ENCODE data around the gene BRD9.
"Not testable (repeated sequence)": the region's sequence is repeated elsewhere in the genome, so short reads cannot be mapped to it uniquely, and the experiment has no call there.

BRD9 gene

DNA sequence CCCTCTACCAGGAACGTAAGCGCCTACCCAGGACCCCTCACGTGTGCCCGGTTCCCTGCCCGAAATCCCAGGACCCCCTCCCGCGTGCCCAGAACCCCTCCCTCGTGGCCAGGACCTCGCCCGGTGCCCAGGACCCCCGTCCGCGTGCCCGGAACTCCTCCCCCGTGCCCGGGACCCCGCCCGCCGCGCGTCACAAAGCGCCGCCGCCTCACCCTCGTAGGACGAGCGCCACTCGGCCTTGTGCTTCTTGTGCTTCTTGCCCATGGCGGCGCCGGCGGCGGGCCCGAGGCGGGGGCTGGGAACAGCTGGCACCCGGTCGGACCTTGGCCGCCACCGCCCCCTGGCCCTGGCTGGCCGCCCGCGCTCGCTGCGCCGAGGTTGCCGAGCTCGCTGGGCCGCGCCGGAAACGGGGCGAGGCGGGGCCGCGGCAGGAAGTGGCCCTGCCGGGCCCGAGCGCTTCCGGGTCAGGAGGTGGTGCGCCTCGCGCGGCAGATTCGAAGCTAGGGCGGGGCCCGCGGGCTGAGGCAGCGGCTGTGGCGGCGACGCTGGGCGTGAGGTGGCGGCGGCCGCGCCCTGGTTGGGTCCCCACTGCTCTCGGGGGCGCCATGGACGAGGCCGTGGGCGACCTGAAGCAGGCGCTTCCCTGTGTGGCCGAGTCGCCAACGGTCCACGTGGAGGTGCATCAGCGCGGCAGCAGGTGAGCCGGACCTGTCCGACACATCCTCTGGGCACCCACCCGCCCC lies at the start of gene BRD9, which contains the start of gene TRIP13:
TSS of gene BRD9 (minus strand) at position 408 of the 743 bp plus-strand sequence. CDS start at position 264, 144 bp downstream.
TSS of gene TRIP13 (plus strand) at position 491 of the 743 bp plus-strand sequence. CDS start at position 606, 115 bp downstream.
- peak; percentile 81 for DNase-seq (ENCODE audit: low spot score)

DNA sequence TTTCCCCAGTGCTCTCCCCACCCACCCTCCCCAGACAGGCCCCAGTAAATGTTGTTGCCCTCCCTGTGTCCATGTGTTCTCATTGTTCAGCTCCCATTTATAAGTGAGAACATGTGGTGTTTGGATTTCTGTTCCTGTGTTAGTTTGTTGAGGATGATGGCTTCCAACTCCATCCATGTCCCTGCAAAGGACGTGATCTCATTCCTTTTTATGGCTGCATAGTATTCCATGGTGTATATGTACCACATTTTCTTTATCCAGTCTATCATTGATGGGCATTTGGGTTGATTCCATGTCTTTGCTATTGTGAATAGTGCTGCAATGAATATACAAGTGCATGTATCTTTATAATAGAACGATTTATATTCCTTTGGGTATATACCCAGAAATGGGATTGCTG lies 48.1 kb upstream of the BRD9 start:
- not testable (repeated sequence) for DNase-seq (ENCODE audit: low spot score)

DNA sequence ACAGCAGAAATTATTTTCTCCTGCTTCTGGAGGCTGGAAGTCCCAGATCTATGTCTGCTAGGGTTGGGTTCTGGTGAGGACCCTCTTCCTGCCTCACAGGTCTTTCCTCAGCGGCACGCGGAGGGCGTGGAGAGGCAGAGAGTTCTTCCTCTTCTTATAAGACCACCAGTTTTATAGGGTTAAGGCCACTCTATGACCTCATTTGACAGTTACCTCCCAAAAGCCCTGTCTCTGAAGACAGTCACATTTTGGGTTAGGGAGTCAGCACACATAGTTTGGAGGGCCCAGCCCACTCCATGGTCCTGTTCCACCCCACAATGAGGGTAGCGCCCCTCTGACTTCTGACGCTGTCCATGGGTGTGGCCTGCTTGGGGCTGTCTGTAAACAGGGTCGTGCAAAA lies 46.8 kb upstream of the BRD9 start:
- no peak for DNase-seq (ENCODE audit: low spot score)

DNA sequence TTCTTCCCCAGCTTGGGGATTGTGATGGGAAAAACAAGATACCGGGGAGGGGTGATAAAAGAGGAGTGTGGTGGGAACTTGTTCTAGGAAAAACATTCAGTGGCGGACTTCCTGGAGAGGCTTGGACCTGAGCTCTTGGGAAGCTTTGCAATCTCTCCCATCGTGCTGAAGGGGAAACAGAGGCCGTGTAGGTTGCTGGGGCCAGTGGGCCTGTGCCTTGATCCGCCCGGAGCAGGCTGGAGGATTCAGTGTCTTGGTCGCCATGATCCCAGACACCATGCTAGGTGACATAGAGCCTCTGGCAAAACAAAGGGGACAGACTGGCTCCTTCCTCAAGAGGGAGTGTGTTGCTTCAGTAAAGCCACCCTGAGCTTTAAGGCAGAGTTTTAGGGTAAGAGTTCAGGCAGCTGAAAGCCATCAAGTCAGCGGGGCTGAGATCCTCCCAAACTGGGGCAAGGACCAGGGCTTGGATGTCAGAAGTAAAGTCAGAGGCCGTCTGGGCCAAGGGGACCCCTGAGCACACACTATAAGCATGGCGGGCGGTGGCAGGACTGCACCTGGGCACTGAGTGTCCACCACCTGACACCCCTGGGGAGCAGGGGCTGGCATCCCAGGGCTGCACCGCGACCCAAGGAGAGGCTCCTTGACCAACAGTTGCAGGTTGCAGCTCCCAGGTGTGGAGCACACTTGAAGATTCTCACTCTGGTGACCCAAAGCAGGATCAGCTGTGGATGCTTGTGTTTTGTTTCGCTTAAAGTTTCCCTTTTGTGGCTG lies 44.7 kb upstream of the BRD9 start:
- no peak for DNase-seq (ENCODE audit: low spot score)

DNA sequence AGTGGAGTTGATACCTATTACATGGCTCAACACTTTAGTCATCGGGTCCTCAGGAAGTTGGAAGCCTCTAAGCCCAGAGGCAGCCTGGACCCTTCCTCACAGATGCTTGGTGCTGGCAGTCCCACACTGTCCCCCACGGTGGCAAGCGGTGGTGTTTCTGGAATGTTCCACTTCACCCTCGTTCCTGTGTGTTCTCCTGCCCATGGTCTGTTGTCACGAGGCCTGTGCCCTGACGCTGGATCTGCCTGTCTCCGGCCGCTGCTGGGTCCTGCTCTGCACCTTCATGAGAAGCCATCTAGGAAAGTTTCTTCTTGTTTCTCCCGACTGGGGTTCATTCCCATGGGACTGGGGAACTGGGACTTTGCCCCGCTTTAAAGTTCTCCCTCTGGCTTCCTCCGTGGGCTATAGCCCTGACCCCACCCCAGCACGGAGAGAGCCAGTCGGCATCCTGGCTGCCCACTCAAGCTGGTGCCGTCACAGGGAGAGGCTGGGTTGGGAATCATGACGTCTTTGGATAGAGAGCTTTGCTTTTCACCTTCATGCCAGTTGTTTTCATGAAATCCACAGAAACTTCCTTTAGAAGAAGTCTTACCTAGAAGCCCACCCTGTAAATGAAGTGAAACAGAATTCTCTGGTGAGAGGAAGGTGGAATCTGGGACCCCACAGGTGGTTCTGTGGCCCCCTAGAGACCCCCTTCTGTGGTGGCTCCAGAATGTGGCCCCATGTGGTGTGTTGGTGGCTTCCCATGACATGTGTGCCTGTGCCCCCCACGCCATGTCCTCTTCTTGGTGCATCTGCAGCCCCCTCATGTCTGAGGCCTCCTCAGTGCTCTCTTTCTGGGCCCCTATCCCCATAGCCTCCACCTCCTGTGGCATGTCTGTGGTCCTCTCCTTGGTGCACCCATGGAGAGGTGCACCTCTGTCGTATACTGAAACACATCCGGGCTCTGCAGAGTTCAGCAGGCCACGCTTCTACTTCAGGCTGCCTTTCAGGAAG lies 43.8 kb upstream of the BRD9 start:
- no peak for DNase-seq (ENCODE audit: low spot score)

DNA sequence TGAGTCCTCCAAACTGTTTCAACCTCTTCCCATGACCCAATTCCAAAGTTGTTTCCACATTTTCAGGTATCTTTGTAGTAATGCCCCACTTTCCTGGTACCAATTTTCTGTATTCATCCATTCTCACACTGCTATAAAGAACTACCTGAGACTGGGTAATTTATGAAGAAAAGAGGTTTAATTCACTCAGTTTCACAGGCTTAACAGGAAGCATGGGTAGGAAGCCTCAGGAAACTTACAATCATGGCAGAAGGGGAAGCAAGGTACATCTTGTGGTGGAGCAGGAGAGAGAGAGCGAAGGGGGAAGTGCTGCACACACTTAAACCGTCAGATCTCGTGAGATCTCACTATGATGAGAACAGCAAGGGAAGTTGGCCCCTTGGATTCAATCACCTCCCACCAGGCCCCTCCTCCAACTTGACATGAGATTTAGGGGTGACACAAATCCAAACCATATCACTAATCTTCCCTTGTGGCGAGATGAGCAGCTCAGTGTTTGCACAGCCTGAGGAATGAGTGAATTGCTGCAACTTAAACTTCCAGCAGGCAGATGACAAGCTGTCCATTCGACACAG lies 43.0 kb upstream of the BRD9 start:
- DNase-seq (ENCODE audit: low spot score) = no peak

DNA sequence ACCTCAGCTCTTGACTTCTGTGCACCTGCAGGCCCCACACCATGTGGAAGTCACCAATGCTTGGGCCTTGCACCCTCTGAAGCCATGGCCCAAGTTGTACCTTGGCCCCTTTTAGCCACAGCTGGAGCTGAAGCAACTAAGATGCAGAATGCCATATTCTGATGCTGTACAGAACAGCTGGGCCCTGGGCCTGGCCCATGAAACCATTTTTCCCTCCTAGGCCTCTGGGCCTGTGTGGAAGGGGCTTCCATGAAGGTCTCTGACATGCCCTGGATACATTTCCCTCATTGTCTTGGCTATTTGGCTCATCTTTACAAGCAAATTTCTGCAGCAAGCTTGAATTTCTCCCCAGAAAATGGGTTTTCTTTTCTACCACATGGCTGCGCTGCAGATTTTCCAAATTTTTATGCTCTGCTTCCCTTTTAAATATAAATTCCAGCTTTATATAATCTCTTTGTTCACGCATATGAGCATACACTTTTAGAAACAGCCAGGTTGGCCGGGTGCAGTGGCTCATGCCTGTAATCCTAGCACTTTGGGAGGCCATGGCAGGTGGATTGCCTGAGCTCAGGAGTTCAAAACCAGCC lies 41.9 kb upstream of the BRD9 start:
- not testable (repeated sequence) for DNase-seq (ENCODE audit: low spot score)

DNA sequence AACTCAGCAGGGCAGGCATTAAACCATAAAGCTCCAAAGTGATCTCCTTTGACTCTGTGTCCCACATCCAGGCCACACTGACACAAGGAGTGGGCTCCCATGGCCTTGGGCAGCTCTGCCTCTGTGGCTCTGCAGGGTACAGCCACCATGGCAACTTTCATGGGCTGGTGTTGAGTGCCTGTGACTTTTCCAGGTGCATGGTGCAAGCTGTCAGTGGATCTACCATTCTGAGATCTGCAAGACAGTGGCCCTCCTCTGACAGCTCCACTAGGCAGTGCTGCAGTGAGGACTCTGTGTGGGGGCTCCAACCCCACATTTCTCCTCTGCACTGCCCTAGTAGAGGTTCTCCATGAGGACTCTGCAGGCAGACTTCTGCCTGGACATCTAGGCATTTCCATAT lies 41.4 kb upstream of the BRD9 start:
- not testable (repeated sequence) for DNase-seq (ENCODE audit: low spot score)

DNA sequence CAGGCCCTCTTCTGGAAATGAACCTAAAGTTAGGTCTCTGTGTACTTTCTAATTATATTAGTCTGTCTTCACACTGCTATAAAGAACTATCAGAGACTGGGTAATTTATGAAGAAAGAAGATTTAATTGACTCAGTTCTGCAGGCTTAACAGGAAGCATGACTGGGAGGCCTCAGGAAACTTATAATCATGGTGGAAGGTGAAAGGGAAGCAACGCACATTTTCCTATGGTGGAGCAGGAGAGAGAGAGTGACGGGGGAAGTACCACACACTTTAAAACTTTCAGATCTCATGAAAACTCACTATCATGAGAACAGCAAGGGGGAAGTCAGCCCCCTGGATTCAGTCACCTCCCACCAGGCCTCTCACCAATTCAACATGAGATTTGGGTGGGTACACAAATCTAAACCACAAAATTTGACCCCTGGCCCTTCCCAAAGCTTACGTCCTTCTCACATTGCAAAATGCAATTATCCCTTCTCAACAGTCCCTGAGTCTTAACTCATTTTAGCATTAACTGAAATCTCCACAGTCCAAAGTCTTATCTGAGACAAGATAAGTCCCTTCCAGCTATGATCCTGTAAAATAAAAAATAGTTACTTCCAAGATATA lies 40.8 kb upstream of the BRD9 start:
- no peak for DNase-seq (ENCODE audit: low spot score)

DNA sequence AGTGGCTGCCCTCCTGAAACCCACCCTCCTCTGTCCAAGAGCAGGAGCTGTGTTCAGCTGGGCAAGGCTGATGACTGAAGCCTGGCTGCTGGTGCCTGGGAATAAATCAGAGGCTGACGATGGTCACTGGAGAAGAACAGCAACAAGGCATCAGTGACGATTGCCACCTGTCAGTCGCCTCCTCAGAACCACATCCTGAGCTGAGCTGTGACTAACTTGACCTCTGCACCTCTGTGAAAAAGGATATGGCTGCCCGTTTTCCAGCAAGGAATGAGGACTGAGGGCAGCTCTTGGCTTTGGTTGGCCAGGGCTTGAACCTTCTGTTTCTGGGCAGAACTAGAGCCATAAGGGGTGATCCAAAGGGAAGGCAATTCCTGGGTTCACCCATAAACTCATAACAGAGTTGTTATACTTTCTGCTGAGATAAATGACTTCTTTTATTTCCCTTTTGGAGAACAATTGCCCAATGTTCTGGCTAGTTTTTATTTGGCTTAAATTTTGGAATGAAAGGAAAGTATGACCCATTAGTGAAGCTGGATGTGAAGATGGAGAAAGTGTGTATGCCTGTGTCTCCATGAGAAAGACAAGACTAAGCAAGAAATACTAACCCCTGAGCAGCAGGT lies 40.1 kb upstream of the BRD9 start:
- DNase-seq (ENCODE audit: low spot score) = no peak

DNA sequence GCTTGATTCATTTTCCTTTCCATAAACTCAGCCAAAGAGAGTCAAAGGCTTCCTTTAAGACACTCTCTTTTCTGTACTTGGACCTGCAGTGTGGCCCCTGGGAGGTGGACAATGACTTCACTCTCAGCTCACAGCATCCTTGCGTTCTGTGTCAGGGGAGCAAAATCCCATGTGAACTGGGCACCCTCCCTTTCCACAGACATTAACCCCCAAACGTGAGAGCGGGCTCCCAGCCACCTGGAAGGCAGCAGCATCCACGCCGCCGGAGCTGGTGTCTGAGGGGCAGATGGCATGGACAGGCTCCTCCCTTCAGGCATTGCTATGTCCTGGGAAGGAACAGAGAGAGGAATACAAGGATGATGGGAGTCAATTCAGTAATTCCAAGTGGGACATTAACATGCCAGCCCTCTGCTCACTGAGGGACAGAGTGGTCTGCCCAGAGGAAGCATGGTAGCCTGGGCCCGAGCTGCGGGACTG lies 39.6 kb upstream of the BRD9 start:
- DNase-seq (ENCODE audit: low spot score) = no peak

DNA sequence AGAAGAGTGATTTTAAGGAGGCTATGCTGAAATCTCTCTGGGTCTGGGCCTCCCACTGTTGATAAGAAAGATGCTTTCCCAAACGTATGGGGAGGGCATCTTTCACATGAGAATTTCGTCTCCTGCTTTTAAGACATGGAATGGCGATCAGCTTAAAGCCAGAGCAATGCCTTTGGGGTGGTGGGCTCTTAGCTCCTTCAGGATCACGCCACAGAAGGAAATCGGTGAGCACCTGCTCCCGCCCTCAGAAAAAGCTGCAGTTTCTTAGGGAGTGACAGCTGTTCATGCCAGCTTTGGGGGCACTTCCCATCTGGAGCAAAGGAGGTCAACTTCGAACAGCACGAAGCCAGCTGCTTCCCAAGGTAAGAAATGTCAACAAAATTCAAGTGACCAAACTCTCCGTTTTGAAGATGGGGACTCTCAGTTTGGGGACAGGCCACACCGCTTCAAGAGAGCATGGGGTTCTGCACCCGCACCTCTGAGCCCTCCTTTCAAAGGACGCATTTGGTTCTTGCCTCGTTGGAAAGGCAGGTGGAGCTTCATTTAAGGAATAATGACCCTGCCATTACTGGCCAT lies 39.1 kb upstream of the BRD9 start:
- DNase-seq (ENCODE audit: low spot score) = no peak

DNA sequence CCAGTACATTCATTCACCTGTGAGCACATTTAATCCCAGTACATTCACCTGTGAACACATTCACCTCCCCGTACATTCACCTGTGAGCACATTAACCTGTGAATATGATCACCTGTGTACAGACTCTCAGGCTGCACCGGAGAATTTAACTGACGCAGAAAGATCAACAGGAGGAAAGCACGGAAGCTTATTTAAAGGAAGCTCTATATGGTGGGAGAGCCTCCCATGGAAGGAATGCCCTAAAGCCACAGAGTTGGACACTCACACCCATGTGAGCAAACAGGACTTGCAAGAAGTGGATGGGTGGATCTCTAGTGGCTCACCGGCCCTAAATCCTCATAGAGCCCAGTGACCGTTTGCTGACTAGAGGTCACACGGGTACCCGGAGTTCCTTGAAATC lies 38.3 kb upstream of the BRD9 start:
- no peak for DNase-seq (ENCODE audit: low spot score)

DNA sequence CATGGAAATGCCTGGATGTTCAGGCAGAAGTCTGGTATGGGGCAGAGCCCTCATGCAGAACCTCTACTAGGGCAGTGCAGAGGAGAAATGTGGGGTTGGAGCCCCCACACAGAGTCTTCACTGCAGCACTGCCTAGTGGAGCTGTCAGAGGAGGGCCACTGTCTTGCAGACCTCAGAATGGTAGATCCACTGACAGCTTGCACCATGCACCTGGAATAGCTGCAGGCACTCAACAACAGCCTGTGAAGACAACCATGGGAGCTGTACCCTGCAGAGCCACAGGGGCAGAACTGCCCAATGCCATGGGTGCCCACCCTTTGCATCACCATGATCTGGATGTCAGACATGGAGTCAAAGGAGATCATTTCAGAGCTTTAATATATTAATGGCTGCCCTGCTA lies 37.0 kb upstream of the BRD9 start:
- no peak for DNase-seq (ENCODE audit: low spot score)

DNA sequence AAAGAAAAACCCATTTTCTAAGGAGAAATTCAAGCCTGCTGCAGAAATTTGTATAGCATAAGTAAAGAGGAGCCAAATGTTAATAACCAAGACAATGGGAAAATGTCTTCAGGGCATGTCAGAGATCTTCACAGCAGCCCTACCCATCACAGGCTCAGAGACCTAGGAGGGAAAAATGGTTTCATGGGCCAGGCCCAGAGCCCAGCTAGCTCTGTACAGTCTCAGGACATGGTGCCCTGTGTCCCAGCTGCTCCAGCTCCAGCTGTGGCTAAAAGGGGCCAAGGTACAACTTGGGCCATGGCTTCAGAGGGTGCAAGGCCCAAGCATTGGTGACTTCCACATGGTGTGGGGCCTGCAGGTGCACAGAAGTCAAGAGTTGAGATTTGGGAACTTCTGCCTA lies 36.6 kb upstream of the BRD9 start:
- DNase-seq (ENCODE audit: low spot score) = not testable (repeated sequence)

DNA sequence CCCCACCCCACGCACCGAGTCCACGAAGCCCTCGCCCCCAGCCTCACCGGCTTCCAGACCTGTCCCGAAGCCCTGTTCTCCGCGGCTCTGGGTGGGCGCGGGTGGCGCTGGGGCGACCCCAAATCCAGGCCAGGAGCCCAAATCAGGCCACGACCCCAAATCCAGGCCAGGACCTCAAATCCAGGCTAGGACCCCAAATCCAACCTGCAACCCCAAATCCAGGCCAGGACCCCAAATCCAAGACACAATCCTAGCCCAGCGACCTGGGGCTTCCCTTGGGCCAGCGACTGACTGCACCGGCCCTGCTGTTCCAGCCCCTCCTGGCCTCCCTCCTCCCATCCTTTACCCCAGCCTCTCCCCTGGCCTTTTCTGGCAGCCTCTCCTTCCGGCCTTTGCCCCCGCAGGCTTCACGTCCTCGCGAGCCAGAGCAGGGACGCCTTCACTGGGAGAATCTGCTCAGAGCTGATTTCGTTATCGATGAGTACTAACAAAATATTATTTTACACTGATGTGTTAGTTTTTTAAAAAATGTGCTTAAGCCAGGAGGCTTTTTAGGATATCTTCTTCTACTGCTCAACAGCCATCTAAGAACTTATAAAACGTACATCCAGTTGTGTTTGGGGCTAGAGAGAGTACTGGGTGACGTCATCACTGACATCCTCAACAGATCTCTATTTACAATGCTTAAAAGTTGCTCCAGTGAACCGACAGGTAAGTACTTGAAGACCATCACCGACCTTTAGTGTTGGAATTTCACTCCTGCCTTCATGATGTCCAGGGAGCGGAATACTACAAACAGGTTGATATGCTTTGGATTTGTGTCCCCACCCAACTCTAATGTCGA lies 34.8 kb upstream of the BRD9 start:
- DNase-seq (ENCODE audit: low spot score) = no peak

DNA sequence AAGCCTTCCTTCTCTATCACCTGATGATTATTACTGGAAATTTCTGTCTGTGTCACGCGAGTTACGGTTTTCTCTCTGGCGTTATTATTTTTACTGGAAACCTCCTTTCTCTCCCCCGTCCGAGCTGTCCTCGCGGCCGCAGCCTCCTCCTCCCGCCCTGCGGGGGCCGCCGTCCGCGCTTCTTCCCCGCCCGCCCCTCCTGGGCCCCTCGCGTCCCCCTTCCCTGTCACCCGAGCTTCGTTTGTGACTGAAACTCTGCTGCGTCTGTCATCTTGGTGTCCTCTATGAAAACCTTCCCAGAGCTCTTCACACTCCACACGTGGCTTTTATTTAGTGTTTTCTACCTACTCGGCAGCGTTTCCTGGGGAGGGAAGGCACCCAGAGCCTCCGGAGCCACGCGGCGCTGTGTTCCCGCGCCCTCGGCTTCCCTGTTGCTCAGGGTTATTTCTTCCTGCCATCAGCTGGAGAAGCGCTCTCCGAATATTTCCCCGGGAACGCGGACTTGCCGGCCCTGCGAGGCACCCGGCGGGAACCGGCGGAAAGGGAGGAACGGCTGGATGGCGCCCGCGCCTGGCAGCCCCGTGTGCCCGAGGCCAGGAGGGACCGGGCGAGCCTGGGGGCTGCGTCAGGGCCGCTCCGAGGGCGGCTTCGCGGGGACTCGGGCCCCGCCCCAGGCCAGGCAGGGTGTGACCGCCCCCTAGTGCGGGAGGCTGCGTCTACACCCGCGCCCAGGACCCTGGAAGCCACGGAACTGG lies 34.0 kb upstream of the BRD9 start:
- DNase-seq (ENCODE audit: low spot score) = no peak

DNA sequence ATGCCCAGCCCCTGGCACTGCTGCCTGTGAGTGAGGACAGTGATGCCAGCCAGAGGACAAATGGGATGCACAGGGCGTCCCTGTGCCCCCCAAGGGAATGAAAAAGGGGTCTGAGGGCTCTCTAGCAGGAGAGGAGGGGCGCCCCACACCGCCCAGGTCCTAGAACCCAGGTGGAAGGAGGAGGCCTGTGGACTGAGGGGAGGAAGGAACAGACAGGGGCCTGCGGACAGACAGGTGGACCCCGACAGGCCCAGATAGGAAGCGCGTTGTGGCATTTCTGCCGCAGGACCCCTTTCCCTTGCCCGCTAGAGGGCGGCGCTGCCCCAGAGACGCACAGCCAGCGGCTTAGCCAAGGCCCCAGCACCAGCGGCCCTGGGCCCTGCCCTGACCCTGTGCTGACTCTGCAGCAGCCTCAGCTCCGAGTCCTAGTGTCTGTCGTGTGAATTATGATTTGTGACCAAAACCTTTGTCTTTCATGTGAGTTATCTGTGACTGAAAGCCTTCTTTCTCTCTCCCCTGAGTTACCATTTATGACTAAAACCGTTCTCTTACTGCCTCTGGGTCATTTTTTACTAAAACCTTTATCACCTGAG lies 30.8 kb upstream of the BRD9 start:
- peak; percentile 54 for DNase-seq (ENCODE audit: low spot score)

All from globus pallidus (tissue), 1 donor.